PC-9 (cell line): ENCODE data around the gene RPS6KA3.

Experiments used
- CTCF ChIP-seq: fragments of 200-600 bp; sonication (generic); conservative IDR thresholded peaks from 2 replicates; pipeline ENCODE4 v1.6.1; 2017; ENCODE audit warnings: mixed run types, antibody characterized with exemption, mild to moderate bottlenecking, moderate library complexity
- EZH2 ChIP-seq: fragments of 200-600 bp; sonication (generic); IDR thresholded peaks from 2 replicates; pipeline ENCODE4 v1.8.0; 2017; ENCODE audit warnings: antibody characterized with exemption, low read depth

GRCh38 chrX:20116577-20117240 is 150.0 kb downstream of the RPS6KA3 start, which contains the start of gene MAP7D2:
- TF ChIP-seq CTCF (no peak), EZH2 (no peak)
